Gastrocnemius medialis (tissue), 4 donors: ENCODE data around the gene UNC13A.

ENCODE experiments used
- CTCF ChIP-seq, 5 experiments: fragments of 450-650 bp in 3 of 5; fragments of 200-600 bp in 2 of 5; sonication (generic) in 2 of 5; IDR thresholded peaks in 4 of 5; conservative IDR thresholded peaks in 1 of 5; 1 replicate in 4 of 5; 2 replicates in 1 of 5; pipeline ENCODE4 v1.5.1; 2016 to 2019; ENCODE audit warnings: antibody characterized with exemption in 5 of 5, mild to moderate bottlenecking in 3 of 5, moderate library complexity in 3 of 5
- POLR2A ChIP-seq, 2 donors: fragments of 450-650 bp; IDR thresholded peaks; one replicate each; pipeline ENCODE4 v1.6.1; 2017; ENCODE audit warnings: antibody characterized with exemption in 2 of 2, mild to moderate bottlenecking in 2 of 2, moderate library complexity in 2 of 2

GRCh38 chr19:17724655-17725054, 36.5 kb upstream of the UNC13A start:
- TF ChIP-seq POLR2A (IDR thresholded peaks at IDR 0.05) (no peak), CTCF (IDR thresholded peaks at IDR 0.05 in 4 of 5, conservative IDR thresholded peaks at IDR 0.05 in 1 of 5) (no peak)
